HEK293T (cell line): ENCODE results near the gene PODNL1.

Source experiments
- FOXK2 ChIP-seq: fragments of 450-650 bp; IDR thresholded peaks from 2 replicates; pipeline ENCODE4 v1.6.1; 2016; ENCODE audit warnings: mild to moderate bottlenecking
- FOXM1 ChIP-seq: fragments of 450-650 bp; IDR thresholded peaks from 2 replicates; pipeline ENCODE4 v1.6.1; 2017; ENCODE audit warnings: mild to moderate bottlenecking, borderline replicate concordance
- SUZ12 ChIP-seq: fragments of 450-650 bp; IDR thresholded peaks from 2 replicates; pipeline ENCODE4 v1.6.1; 2016; ENCODE audit warnings: mild to moderate bottlenecking
- TARDBP ChIP-seq: fragments of 450-650 bp; IDR thresholded peaks from 2 replicates; pipeline ENCODE4 v1.6.1; 2016
- ZNF384 ChIP-seq: fragments of 450-650 bp; IDR thresholded peaks from 2 replicates; pipeline ENCODE4 v1.6.1; 2016

DNA sequence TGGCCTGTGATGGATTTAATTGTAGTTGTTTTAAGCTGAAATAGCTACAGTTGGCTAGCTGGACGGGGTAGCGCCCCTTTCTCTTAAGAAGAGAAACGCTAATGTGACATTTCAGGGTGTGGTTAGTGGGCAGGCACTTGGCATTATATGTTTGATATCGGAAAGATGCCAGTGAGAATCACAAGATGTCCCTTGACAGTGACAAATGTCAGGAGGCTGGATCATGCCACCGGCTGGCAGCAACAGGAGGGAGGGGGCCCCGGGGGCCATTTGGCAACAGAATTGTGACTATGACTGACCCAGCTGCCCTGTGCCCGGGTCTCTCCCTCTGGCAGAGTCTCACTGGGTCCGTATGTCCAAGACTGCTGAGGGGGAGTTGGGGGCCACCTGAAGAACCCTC is 18.8 kb upstream of the PODNL1 start:
- TF ChIP-seq FOXM1, result no peak
- no peak for TF ChIP-seq TARDBP
- TF ChIP-seq FOXK2, result no peak
- no peak for TF ChIP-seq ZNF384
- TF ChIP-seq SUZ12, result no peak
